Activated CD4-positive, CD25-positive, alpha-beta regulatory T cell treated with anti-CD3 and anti-CD28 coated beads, Interleukin-2, amount 50 U/mL, for 16 hours (primary cell): Measurements from ENCODE around the gene CCDC40.

Experiments used
- DNase-seq: peaks from one replicate; pipeline ENCODE4 v3.0.0-alpha.2; 2020; ENCODE audit warnings: low read depth, low spot score

Gene CCDC40

DNA sequence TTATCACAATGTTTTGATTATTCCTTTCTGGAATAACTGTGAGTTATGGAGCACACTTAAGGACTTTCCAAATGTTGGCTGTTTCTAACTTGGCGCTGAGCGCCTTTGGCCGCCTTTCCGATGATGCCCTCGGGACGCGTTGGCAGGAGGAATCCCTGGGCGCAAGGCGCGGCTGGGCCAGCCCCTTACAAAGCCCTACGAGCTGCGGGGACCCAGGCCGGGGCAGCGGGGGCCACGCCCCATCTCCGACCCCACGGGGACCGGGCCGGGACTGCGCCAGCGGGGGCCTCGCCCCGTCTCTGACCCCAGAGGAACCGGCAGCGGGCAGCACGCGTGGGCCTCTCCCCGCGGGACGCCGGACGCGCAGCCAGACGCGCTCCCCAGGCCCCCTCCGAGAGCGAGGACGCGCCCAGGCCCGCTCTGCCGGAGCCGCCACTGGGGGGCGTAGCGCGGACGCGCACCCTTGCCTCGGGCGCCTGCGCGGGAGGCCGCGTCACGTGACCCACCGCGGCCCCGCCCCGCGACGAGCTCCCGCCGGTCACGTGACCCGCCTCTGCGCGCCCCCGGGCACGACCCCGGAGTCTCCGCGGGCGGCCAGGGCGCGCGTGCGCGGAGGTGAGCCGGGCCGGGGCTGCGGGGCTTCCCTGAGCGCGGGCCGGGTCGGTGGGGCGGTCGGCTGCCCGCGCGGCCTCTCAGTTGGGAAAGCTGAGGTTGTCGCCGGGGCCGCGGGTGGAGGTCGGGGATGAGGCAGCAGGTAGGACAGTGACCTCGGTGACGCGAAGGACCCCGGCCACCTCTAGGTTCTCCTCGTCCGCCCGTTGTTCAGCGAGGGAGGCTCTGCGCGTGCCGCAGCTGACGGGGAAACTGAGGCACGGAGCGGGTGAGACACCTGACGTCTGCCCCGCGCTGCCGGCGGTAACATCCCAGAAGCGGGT, 64.8 kb downstream of the CCDC40 start, which contains the start of gene GAA:
TSS of gene GAA (plus strand) at position 571 of the 935 bp plus-strand sequence. CDS start 3,006 bp downstream, outside the sequence.
- peak; percentile 71 for DNase-seq

DNA sequence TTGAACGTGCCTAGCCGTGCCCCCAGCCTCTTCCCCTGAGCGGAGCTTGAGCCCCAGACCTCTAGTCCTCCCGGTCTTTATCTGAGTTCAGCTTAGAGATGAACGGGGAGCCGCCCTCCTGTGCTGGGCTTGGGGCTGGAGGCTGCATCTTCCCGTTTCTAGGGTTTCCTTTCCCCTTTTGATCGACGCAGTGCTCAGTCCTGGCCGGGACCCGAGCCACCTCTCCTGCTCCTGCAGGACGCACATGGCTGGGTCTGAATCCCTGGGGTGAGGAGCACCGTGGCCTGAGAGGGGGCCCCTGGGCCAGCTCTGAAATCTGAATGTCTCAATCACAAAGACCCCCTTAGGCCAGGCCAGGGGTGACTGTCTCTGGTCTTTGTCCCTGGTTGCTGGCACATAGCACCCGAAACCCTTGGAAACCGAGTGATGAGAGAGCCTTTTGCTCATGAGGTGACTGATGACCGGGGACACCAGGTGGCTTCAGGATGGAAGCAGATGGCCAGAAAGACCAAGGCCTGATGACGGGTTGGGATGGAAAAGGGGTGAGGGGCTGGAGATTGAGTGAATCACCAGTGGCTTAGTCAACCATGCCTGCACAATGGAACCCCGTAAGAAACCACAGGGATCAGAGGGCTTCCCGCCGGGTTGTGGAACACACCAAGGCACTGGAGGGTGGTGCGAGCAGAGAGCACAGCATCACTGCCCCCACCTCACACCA, 65.7 kb downstream of the CCDC40 start:
- DNase-seq: no peak

- DNase-seq: no peak
Observed at GRCh38 chr17:80102664-80103448, 66.4 kb downstream of the CCDC40 start.

DNA sequence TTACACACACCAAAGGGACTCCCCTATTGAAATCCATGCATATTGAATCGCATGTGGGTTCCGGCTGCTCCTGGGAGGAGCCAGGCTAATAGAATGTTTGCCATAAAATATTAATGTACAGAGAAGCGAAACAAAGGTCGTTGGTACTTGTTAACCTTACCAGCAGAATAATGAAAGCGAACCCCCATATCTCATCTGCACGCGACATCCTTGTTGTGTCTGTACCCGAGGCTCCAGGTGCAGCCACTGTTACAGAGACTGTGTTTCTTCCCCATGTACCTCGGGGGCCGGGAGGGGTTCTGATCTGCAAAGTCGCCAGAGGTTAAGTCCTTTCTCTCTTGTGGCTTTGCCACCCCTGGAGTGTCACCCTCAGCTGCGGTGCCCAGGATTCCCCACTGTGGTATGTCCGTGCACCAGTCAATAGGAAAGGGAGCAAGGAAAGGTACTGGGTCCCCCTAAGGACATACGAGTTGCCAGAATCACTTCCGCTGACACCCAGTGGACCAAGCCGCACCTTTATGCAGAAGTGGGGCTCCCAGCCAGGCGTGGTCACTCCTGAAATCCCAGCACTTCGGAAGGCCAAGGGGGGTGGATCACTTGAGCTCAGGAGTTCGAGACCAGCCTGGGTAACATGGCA, 67.1 kb downstream of the CCDC40 start:
- no peak for DNase-seq

DNA sequence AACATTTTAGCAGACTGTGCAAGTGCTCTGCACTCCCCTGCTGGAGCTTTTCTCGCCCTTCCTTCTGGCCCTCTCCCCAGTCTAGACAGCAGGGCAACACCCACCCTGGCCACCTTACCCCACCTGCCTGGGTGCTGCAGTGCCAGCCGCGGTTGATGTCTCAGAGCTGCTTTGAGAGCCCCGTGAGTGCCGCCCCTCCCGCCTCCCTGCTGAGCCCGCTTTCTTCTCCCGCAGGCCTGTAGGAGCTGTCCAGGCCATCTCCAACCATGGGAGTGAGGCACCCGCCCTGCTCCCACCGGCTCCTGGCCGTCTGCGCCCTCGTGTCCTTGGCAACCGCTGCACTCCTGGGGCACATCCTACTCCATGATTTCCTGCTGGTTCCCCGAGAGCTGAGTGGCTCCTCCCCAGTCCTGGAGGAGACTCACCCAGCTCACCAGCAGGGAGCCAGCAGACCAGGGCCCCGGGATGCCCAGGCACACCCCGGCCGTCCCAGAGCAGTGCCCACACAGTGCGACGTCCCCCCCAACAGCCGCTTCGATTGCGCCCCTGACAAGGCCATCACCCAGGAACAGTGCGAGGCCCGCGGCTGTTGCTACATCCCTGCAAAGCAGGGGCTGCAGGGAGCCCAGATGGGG, 68.0 kb downstream of the CCDC40 start:
- no peak for DNase-seq

DNA sequence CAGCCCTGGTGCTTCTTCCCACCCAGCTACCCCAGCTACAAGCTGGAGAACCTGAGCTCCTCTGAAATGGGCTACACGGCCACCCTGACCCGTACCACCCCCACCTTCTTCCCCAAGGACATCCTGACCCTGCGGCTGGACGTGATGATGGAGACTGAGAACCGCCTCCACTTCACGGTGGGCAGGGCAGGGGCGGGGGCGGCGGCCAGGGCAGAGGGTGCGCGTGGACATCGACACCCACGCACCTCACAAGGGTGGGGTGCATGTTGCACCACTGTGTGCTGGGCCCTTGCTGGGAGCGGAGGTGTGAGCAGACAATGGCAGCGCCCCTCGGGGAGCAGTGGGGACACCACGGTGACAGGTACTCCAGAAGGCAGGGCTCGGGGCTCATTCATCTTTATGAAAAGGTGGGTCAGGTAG, 68.5 kb downstream of the CCDC40 start:
- DNase-seq: no peak

GRCh38 chr17:80105762-80106161, 69.3 kb downstream of the CCDC40 start:
- DNase-seq: no peak

GRCh38 chr17:80106176-80106575, 69.7 kb downstream of the CCDC40 start:
- no peak for DNase-seq

DNA sequence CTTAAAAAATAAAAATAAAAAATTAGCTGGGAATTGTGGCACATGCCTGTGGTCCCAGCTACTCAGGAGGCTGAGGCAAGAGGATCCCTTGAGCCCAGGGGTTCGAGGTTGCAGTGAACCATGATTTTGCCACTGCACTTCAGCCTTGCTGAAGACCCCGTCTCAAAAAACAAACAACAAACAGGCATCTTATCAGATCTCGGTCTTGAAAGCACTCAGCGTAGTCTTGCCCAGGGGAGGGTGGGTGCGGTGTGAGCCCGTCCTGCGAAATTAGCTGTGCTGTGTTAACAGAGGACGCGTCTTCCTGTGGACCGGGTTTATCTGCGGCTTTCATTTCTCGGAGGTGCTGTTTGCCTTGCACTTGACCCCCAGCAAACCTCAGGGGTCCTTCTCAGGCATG, 70.3 kb downstream of the CCDC40 start:
- DNase-seq: no peak

DNA sequence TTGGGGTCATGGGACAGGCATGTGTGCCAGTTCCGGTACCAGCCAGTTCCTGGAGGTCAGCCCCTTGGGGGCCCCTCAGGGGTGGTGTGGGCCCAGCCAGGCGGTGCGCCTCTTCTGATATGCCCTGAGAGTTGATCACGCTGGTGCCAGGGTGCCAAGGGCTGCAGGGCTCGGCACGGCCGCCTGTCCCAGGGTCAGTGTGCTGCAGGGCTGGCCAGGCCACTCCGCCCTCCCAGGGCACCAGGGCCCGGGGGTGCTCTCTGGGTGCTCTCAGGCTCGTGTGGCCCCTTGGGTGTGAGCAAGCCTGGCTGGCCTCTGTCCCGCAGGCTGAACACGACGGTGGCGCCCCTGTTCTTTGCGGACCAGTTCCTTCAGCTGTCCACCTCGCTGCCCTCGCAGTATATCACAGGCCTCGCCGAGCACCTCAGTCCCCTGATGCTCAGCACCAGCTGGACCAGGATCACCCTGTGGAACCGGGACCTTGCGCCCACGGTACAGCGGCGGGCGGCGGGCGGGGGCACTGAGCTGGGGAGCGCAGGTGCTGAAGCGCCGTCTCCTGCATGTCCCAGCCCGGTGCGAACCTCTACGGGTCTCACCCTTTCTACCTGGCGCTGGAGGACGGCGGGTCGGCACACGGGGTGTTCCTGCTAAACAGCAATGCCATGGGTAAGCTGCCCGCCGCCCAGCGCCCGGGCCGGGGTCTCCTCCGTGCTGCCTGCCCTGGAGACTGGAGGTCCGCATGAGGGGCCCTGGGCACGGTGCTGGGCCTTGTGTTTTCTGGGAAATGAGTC, 71.0 kb downstream of the CCDC40 start:
- no peak for DNase-seq

DNA sequence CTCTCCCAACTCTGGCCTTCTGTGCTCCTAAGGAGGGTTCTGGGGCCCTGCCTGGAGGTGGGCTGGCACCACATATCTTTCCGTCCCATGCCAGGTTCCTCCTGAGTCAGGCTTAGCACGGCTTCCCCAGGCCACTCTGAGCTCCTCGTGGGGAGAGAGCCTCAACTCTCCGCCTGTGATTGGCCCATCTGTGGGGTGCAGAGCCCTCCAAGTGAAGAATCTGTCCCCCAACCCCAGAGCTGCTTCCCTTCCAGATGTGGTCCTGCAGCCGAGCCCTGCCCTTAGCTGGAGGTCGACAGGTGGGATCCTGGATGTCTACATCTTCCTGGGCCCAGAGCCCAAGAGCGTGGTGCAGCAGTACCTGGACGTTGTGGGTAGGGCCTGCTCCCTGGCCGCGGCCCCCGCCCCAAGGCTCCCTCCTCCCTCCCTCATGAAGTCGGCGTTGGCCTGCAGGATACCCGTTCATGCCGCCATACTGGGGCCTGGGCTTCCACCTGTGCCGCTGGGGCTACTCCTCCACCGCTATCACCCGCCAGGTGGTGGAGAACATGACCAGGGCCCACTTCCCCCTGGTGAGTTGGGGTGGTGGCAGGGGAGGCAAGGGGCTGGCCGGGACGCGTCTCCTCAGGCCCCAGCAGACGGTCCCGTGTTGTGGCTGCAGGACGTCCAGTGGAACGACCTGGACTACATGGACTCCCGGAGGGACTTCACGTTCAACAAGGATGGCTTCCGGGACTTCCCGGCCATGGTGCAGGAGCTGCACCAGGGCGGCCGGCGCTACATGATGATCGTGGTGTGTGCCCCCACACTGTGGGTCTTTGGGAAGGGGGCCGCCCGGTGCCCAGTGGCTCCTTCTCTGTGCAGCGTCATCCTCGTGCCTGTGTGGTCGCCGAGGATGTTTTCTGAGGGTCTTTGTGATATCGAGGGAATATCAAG, 71.9 kb downstream of the CCDC40 start:
- DNase-seq: no peak

- no peak for DNase-seq
Observed at GRCh38 chr17:80109066-80109660, 72.7 kb downstream of the CCDC40 start.

DNA sequence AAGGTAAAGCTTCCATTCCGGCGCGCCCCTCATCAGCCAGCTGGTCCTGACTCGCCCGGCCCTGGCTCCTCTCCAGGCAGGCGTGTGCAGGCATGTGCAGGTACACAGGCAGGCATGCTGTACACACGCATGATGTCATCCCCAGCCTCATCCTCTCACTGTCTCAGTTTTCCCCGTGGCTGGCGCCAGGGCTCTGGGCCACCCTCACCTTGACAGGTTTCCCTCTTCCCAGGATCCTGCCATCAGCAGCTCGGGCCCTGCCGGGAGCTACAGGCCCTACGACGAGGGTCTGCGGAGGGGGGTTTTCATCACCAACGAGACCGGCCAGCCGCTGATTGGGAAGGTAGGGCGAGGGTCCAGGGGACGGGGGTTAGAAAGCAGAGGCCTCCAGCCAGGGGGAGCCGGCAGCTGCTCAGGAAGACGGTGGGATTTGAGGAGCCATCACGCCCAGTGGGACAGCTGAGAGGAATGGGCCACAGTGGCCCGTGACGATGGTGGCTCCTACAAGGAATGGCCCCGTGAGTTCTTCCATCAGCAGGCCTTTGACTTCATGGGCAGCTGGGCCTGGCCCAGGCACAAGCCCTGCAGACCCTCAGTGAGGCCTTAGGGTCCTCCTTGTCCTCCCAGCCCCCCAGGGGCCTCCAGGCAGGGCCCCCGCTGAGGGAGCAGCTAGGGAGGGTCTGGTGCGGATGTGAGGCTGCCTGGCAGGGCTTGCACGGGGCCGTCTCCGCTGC, 73.4 kb downstream of the CCDC40 start:
- DNase-seq: no peak

- DNase-seq: no peak
Observed at GRCh38 chr17:80110447-80110812, 74.0 kb downstream of the CCDC40 start.

DNA sequence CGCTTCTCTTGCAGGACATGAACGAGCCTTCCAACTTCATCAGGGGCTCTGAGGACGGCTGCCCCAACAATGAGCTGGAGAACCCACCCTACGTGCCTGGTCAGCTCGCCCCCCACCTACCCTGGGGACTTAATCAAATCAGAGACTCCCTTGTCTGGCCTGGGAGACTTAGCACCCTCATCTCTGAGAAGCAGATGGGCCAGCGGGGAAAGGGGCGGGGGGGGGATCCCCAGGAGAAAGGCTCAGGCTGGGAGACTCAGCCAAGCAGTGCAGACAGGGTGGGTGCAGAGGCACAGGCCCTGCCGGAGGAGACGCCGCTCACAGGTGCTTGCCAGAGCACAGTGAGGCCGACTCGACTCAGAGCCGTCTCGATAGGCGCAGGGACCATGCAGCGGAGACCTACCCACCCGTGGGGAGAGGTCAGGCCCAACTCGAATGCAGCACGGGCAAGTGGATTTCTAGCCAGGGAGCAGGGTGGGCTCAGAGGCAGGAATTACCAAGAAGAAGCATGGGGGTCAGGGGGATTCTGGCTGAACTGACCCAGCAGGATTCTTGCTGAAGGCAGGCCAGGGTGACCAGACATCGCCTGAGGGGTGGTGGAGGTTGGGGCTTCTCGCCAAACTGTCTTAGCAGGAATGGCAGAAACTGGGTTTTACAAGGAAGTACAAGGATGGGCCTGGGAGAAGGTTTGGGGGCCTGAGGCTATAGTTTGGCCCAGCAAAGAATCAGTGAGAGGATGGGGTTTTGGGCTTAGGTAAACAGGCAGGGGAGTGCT, 74.7 kb downstream of the CCDC40 start:
- DNase-seq: no peak

DNA sequence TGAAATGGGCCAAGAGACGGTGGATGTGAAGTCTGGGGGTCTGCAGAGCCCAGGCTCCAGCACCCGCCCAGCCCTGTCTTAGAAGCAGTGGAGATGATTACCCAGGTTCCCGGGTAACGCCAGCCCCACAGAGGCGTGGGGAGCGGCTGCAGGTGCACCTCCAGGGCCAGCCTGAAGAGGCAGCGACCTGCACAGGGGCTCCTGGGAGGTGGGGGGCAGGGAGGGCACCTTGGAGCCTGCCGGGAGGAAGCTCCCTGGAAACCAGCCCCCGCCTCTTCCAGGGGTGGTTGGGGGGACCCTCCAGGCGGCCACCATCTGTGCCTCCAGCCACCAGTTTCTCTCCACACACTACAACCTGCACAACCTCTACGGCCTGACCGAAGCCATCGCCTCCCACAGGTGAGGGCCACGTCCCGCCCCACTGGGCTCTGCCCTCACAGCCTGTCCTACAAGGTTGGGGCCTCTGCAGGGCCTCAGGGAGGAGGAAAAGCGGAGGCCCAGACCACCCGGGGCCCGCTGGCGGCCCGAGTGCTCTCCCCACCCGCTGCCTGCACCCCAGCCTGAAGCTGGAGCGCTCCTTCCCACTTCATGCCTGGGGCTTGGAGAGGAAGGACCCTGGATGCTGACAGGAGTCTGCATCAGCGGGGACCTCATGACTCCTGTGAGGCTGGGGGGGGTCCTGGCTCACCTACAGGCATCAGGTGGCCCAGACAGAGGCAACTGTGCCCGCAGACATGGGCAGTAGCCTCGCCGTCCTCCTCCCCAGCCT, 75.4 kb downstream of the CCDC40 start:
- DNase-seq: no peak
